IPS-18c (cell line): Measurements from ENCODE around the gene ABHD14A.
A peak's percentile ranks its signal among the peaks of the same experiment; 100 is the strongest.
"Not testable (repeated sequence)": the region's sequence is repeated elsewhere in the genome, so short reads cannot be mapped to it uniquely, and the experiment has no call there.

Experiments
- H3K4me3 ChIP-seq: 2 replicates; pipeline ENCODE4 v1.7.0; 2013; ENCODE audit warnings: low read depth, mild to moderate bottlenecking, low read length, moderate library complexity; ENCODE audit not compliant: insufficient read depth
- H3K9me3 ChIP-seq: one replicate; pipeline ENCODE4 v1.6.1; 2013; ENCODE audit warnings: mild to moderate bottlenecking, low read length, moderate library complexity; ENCODE audit not compliant: control insufficient read depth, insufficient read depth

The ABHD14A gene

GRCh38 chr3:51982352-51982837, 7.5 kb downstream of the ABHD14A start:
- peak overlapping the region; percentile 69 for H3K4me3 ChIP-seq
- no peaks in the 10 kb centered on the region for H3K9me3 ChIP-seq

- H3K9me3 ChIP-seq, result no peaks in the 10 kb centered on the region
- H3K4me3 ChIP-seq, result peak within 1 kb of the TSS; percentile 69
Observed at GRCh38 chr3:51982838-51983577, 8.1 kb downstream of the ABHD14A start, which contains the start of gene ACY1. TSS of gene ACY1 (plus strand) at chr3:51983535. CDS start at chr3:51984065, 530 bp downstream.

GRCh38 chr3:51983578-51984268, 8.9 kb downstream of the ABHD14A start:
- H3K9me3 ChIP-seq, result no peaks in the 10 kb centered on the region
- H3K4me3 ChIP-seq, result peak overlapping the region; percentile 69

GRCh38 chr3:51984269-51984647, 9.4 kb downstream of the ABHD14A start:
- Histone ChIP-seq H3K4me3 (peak overlapping the region; percentile 69; the same call in 1 of the 2 replicates), H3K9me3 (no peaks in the 10 kb centered on the region)

GRCh38 chr3:51985063-51985462, 10.2 kb downstream of the ABHD14A start:
- Histone ChIP-seq H3K4me3 (no peak overlapping the region), H3K9me3 (no peaks in the 10 kb centered on the region)

- no peak overlapping the region for H3K4me3 ChIP-seq
- H3K9me3 ChIP-seq, result no peaks in the 10 kb centered on the region
Observed at GRCh38 chr3:51986010-51986947, 11.4 kb downstream of the ABHD14A start.

- no peaks in the 10 kb centered on the region for H3K9me3 ChIP-seq
- no peak overlapping the region for H3K4me3 ChIP-seq
Observed at GRCh38 chr3:51987568-51987967, 12.7 kb downstream of the ABHD14A start.

- no peaks in the 10 kb centered on the region for H3K9me3 ChIP-seq
- H3K4me3 ChIP-seq, result no peak overlapping the region
Observed at GRCh38 chr3:51988286-51989146, 13.7 kb downstream of the ABHD14A start.

- H3K4me3 ChIP-seq, result not testable (repeated sequence)
Observed at GRCh38 chr3:51990501-51990971, 15.7 kb downstream of the ABHD14A start.

GRCh38 chr3:51992017-51992682, 17.3 kb downstream of the ABHD14A start:
- no peak overlapping the region for H3K4me3 ChIP-seq
- no peaks in the 10 kb centered on the region for H3K9me3 ChIP-seq

More at GRCh38 chr3:51990501-51990971, 15.7 kb downstream of the ABHD14A start:
- H3K9me3 ChIP-seq, result not testable (repeated sequence)

- H3K4me3 ChIP-seq, result not testable (repeated sequence)
Observed at GRCh38 chr3:51993657-51994056, 18.8 kb downstream of the ABHD14A start.

GRCh38 chr3:51994530-51994929, 19.7 kb downstream of the ABHD14A start:
- peak overlapping the region; percentile 85 for H3K4me3 ChIP-seq

More at GRCh38 chr3:51993657-51994056, 18.8 kb downstream of the ABHD14A start:
- H3K9me3 ChIP-seq, result not testable (repeated sequence)

GRCh38 chr3:51995346-51996163, 20.7 kb downstream of the ABHD14A start, which contains the start of gene RPL29:
TSS of gene RPL29 (minus strand) at chr3:51995895. CDS start at chr3:51995461, 434 bp downstream.
- H3K9me3 ChIP-seq, result no peaks in the 10 kb centered on the region
- peak within 1 kb of the TSS; percentile 85 for H3K4me3 ChIP-seq

More at GRCh38 chr3:51994530-51994929, 19.7 kb downstream of the ABHD14A start:
- H3K9me3 ChIP-seq, result no peaks in the 10 kb centered on the region

- Histone ChIP-seq H3K9me3 (no peaks in the 10 kb centered on the region), H3K4me3 (no peak overlapping the region)
Observed at GRCh38 chr3:51997172-51997571, 22.3 kb downstream of the ABHD14A start.
